PC-3 (cell line): ENCODE data around the gene ZNRF1. TPM values are rescaled to one million over a fixed set of nuclear protein-coding genes. Genes with fewer than 3 reads are reported as not detected.

ENCODE experiments used
- ATAC-seq: fragments of 200-7000 bp; cut with Tn5 transposase; 2 replicates; pipeline ENCODE4 v1.9.1; 2020; ENCODE audit warnings: mild to moderate bottlenecking, moderate library complexity
- BruUV-seq: library from RNA; stranded (reverse); fragments of 400-500 nt; replicated peaks from 2 replicates; lab custom pipeline; 2021; lab: Mats Ljungman, UMichigan
- CTCF ChIA-PET: fragments of 300-600 bp; sonication (Branson Sonifier 250); formaldehyde crosslinking; loops from one replicate; lab custom pipeline; 2022; ENCODE audit warnings: antibody characterized with exemption; lab: Charles Lee
- POLR2A ChIA-PET: fragments of 300-600 bp; sonication (Branson Sonifier 250); formaldehyde crosslinking; loops from one replicate; lab custom pipeline; 2022; ENCODE audit warnings: antibody characterized with exemption; ENCODE audit not compliant: unreplicated experiment; lab: Charles Lee
- DNase-seq: peaks from one replicate; pipeline ENCODE4 v3.0.0-alpha.2; 2015
- H2AFZ ChIP-seq: fragments of 300-600 bp; sonication (generic); 2 replicates; pipeline ENCODE4 v1.6.0; 2016; ENCODE audit warnings: antibody characterized with exemption, low read length
- H3F3A ChIP-seq: fragments of 300-600 bp; sonication (generic); one replicate; pipeline ENCODE4 v1.6.0; 2017; ENCODE audit warnings: antibody characterized with exemption, low read length, control low read depth, mild to moderate bottlenecking; ENCODE audit not compliant: unreplicated experiment
- H3K27ac ChIP-seq: fragments of 300-600 bp; sonication (generic); 2 replicates; pipeline ENCODE4 v1.5.1; 2016; ENCODE audit warnings: mild to moderate bottlenecking, low read length
- H3K27me3 ChIP-seq: fragments of 300-600 bp; sonication (generic); 2 replicates; pipeline ENCODE4 v1.6.1; 2016; ENCODE audit warnings: low read length, mixed read lengths
- H3K36me3 ChIP-seq: fragments of 300-600 bp; sonication (generic); 2 replicates; pipeline ENCODE4 v1.6.1; 2016; ENCODE audit warnings: low read depth, mixed run types, low read length, mixed read lengths
- H3K4me1 ChIP-seq: fragments of 300-600 bp; sonication (generic); 2 replicates; pipeline ENCODE4 v1.5.1; 2016; ENCODE audit warnings: low read length; ENCODE audit not compliant: insufficient read depth
- H3K4me2 ChIP-seq: fragments of 300-600 bp; sonication (generic); 2 replicates; pipeline ENCODE4 v1.6.0; 2016; ENCODE audit warnings: low read length
- H3K4me3 ChIP-seq: fragments of 300-600 bp; sonication (generic); 2 replicates; pipeline ENCODE4 v1.5.1; 2016; ENCODE audit warnings: mild to moderate bottlenecking, low read length, mixed read lengths
- H3K79me2 ChIP-seq: fragments of 300-600 bp; sonication (generic); 2 replicates; pipeline ENCODE4 v1.6.1; 2017; ENCODE audit warnings: low read length, mixed read lengths
- H3K9ac ChIP-seq: fragments of 300-600 bp; sonication (generic); 2 replicates; pipeline ENCODE4 v1.6.0; 2016; ENCODE audit warnings: mild to moderate bottlenecking, low read length
- H3K9me2 ChIP-seq: fragments of 300-600 bp; sonication (generic); replicated peaks from 2 replicates; pipeline ENCODE4 v1.6.1; 2016; ENCODE audit warnings: mixed run types, low read length, mixed read lengths
- H3K9me3 ChIP-seq: fragments of 300-600 bp; sonication (generic); 2 replicates; pipeline ENCODE4 v1.6.1; 2016; ENCODE audit warnings: low read length, mixed read lengths
- H4K20me1 ChIP-seq: fragments of 300-600 bp; sonication (generic); 2 replicates; pipeline ENCODE4 v1.6.1; 2016; ENCODE audit warnings: low read length, mixed read lengths
- CTCF ChIP-seq: fragments of 300-600 bp; sonication (generic); conservative IDR thresholded peaks from 2 replicates; pipeline ENCODE4 v1.5.1; 2017; ENCODE audit warnings: antibody characterized with exemption, low read depth, mild to moderate bottlenecking, low read length
- EZH2 ChIP-seq: fragments of 300-600 bp; sonication (generic); IDR thresholded peaks from one replicate; pipeline ENCODE4 v1.6.1; 2017; ENCODE audit warnings: antibody characterized with exemption, mild to moderate bottlenecking, low read length; ENCODE audit not compliant: unreplicated experiment
- EZH2phosphoT487 ChIP-seq: fragments of 300-600 bp; sonication (generic); IDR thresholded peaks from 2 replicates; pipeline ENCODE4 v1.6.1; 2018; ENCODE audit warnings: mild to moderate bottlenecking, antibody characterized with exemption, low read length, borderline replicate concordance
- intact Hi-C: fragments of 100-400 bp; cut with micrococcal nuclease; formaldehyde crosslinking; loops from 2 replicates; pipeline ENCODE4 v1.9.0; 2023
- total RNA-seq: library from RNA; depleted of rRNA; stranded (reverse); fragments of >200 nt; gene quantifications from 2 replicates; pipeline ENCODE4 v1.2.3, GENCODE V29; 2014

The ZNRF1 gene
- total RNA-seq, 1 experiment from 2014 or later, result 60.4 TPM

GRCh38 chr16:75112734-75113491 is 114.1 kb downstream of the ZNRF1 start:
- CTCF ChIA-PET, result no interaction called here
- Histone ChIP-seq H3K4me3 (no peak overlapping the region), H3K9ac (no peak overlapping the region), H3K27ac (no peak overlapping the region), H3K36me3 (no peaks in the 10 kb centered on the region), H4K20me1 (no peaks in the 10 kb centered on the region), H3K9me2 (no peaks in the 10 kb centered on the region), H3K4me2 (no peak overlapping the region), H3F3A (peaks cover 3% of the 10 kb centered on the region), H2AFZ (no peak overlapping the region), H3K4me1 (peaks cover 37% of the 10 kb centered on the region), H3K79me2 (peaks cover 4% of the 10 kb centered on the region; the same call in 1 of the 2 replicates), H3K9me3 (no peaks in the 10 kb centered on the region), H3K27me3 (no peaks in the 10 kb centered on the region)
- intact Hi-C loops, result no loop called here
- TF ChIP-seq EZH2phosphoT487 (no peak), CTCF (no peak), EZH2 (no peak)
- no TSS peak for BruUV-seq
- no peak for DNase-seq
- POLR2A ChIA-PET, result no interaction called here
- no peak for ATAC-seq

GRCh38 chr16:75113541-75114121 is 114.8 kb downstream of the ZNRF1 start:
- ChIA-PET POLR2A (no interaction called here), CTCF (no interaction called here)

More at GRCh38 chr16:75113541-75114121, 114.8 kb downstream of the ZNRF1 start:
- Histone ChIP-seq H3K9ac (no peak overlapping the region), H3F3A (peaks cover 3% of the 10 kb centered on the region), H3K4me2 (no peak overlapping the region), H3K27ac (no peak overlapping the region), H2AFZ (no peak overlapping the region), H3K9me2 (no peaks in the 10 kb centered on the region), H3K4me1 (peaks cover 30% of the 10 kb centered on the region), H3K27me3 (no peaks in the 10 kb centered on the region), H3K4me3 (no peak overlapping the region), H3K9me3 (no peaks in the 10 kb centered on the region), H3K36me3 (no peaks in the 10 kb centered on the region), H3K79me2 (peaks cover 4% of the 10 kb centered on the region; the same call in 1 of the 2 replicates), H4K20me1 (no peaks in the 10 kb centered on the region)
- no peak for ATAC-seq
- no peak for TF ChIP-seq EZH2
- TF ChIP-seq EZH2phosphoT487, result no peak
- no peak for TF ChIP-seq CTCF
- BruUV-seq, result no TSS peak
- intact Hi-C loops, result no loop called here
- no peak for DNase-seq
